Measurements from ENCODE around the gene CUEDC1. TPM values are rescaled to one million over a fixed set of nuclear protein-coding genes. Genes with fewer than 3 reads are reported as not detected.

Gene CUEDC1
- total and polyA plus RNA-seq, 2 of the 13 experiments (the other 11 are each of a cell fraction or from before 2014, with no cell fraction given), result 7.4 to 12.9 TPM

DNA sequence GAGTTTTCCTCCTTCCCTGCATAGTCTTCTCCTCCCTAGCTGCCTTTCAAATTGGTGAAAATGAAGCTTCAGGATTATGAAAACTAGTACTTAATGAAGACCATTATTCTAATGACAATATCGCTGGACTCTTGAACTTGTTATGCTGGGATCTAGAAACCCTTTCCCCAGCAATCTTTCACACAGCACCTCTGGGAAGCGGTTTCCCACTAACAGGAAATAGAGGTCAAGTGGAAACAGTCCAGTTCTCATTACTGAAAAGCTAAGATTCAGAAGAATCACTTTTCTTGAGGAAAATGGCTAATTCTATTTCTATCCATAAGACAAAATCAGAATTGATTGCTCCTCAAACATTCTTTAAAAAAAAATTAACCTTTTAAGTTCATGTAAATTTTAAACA, 34.8 kb upstream of the CUEDC1 start:
- H4K20me1 ChIP-seq (ENCODE audit: insufficient read depth, low read length), result peaks cover 9% of the 10 kb centered on the region
- H3K36me3 ChIP-seq (replicated peaks in 1 of 2; ENCODE audit: control insufficient read depth in 1 of 2, insufficient read depth in 2 of 2, low read length in 2 of 2), result no peaks in the 10 kb centered on the region
- peaks cover 82% of the 10 kb centered on the region for H3K4me1 ChIP-seq (ENCODE audit: insufficient read depth, low read length)
- BruUV-seq (replicated peaks), result no TSS peak
- H3K9me3 ChIP-seq (ENCODE audit: low read length), result no peaks in the 10 kb centered on the region
- H3K4me3 ChIP-seq (replicated peaks in 1 of 3; ENCODE audit: insufficient read depth in 1 of 3, low read depth in 2 of 3, low read length in 3 of 3), result no peak overlapping the region
- no peaks in the 10 kb centered on the region; a peak in 1 of 5 replicates for H3K27me3 ChIP-seq (ENCODE audit: control insufficient read depth in 1 of 2, insufficient read depth in 2 of 2, low read length in 2 of 2)
- H3K4me2 ChIP-seq (ENCODE audit: low read depth, low read length), result 0 out of 2 replicates have a peak overlapping the region, but pooled peaks have one; percentile 5
- peak overlapping the region; percentile 6 for H3K27ac ChIP-seq (ENCODE audit: extremely low read length, insufficient read depth, low read length)
- H2AFZ ChIP-seq (ENCODE audit: low read length), result no peak overlapping the region
- FAIRE-seq (no peak), DNase-seq (ENCODE audit: low spot score) (no peak), ATAC-seq (no peak)
- intact Hi-C loops (cut with micrococcal nuclease; ENCODE audit: unreplicated experiment) (no loop called here), in situ Hi-C loops (cut with HindIII; ENCODE audit: extremely low pct_ligation_motif_present, low pct_unique_long_range_greater_than_20kb) (no loop called here)
- TF ChIP-seq NCOR1 (IDR thresholded peaks at IDR 0.05; ENCODE audit: borderline replicate concordance, low read length) (0 out of 2 replicates have a peak, but pooled peaks have one; percentile 20), KDM5B (CRISPR knock-in tag; IDR thresholded peaks at IDR 0.05; ENCODE audit: borderline replicate concordance) (no peak)
- peaks cover 24% of the 10 kb centered on the region for H3K79me2 ChIP-seq (ENCODE audit: insufficient read depth, low read length)
- WGBS (ENCODE audit: low lambda C conversion rate), result 71% methylated on average over 2 of the region's 2 CpGs
- CTCF ChIA-PET (ENCODE audit: low intra/inter-chr PET ratio, low total read pairs), result no interaction called here
- H3K9ac ChIP-seq (ENCODE audit: insufficient read depth, low read depth, low read length), result no peak overlapping the region; the same call in 1 of the 2 replicates
- POLR2A ChIA-PET, result interaction anchor here (0.9 to 14.7 kb wide), 10 partner anchors 9 to 139 kb away, joined by 3 to 173 read pairs (median 6); partner anchors contain the start of genes CUEDC1, DYNLL2 and SRSF1

DNA sequence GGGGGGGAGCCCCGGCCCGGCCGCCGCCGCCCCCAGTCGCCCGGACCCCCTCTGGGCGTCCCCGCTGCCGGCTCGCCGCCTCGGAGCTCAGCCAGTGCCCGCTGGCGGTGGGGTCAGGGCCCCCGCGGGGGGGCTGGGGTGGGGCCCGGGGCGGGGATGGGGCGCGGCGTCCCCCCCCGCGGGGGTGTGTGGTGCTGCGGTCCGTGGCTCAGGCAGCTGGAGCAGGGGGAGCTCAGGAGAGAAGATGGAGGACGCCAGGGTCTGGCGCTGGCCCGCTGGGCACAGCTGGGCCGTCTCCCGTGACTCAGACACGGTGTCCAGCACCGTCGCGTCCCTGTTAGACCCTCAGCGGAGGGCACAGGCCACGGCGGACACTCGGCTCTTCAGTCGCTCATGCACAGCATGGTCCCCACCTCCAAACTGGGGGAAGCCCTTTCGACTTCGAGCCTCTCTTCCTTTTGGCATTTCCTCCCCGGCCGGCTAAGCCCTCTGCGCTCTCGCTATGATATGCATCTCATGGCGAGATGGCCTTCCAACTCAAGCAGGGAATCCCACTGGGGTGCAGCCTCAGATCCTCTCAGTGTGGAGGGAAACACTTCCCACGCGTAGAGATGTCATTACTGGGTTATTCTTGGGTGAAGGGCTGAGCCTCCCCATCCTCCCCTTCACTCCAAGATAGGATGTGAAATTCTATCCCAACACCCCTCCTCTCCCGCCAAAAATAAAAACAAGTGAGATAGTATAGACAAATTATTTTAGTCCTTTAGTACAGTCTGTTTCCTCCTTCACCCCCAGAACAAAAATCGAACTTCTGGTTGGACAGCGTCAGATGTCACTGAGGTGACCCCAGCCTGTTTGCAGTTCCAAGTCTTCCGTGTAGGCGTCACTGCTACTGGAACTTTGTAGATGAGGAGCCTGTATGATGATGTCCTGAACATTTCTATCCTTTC, 33.4 kb upstream of the CUEDC1 start:
- H3K4me2 ChIP-seq (ENCODE audit: low read depth, low read length), result peak overlapping the region; percentile 94
- no peaks in the 10 kb centered on the region for H3K36me3 ChIP-seq (replicated peaks in 1 of 2; ENCODE audit: control insufficient read depth in 1 of 2, insufficient read depth in 2 of 2, low read length in 2 of 2)
- peak overlapping the region; percentile 71 to 95 (median 83) for H3K4me3 ChIP-seq (replicated peaks in 1 of 3; ENCODE audit: insufficient read depth in 1 of 3, low read depth in 2 of 3, low read length in 3 of 3)
- intact Hi-C loops (cut with micrococcal nuclease; ENCODE audit: unreplicated experiment) (loop anchor here (1.0 to 2.0 kb wide), 2 partner anchors 53 to 114 kb away; no protein-coding TSS in a partner anchor), in situ Hi-C loops (cut with HindIII; ENCODE audit: extremely low pct_ligation_motif_present, low pct_unique_long_range_greater_than_20kb) (no loop called here)
- peak; percentile 75 for ATAC-seq
- peak overlapping the region; percentile 80 for H3K27ac ChIP-seq (ENCODE audit: extremely low read length, insufficient read depth, low read length)
- 2% methylated on average over 22 of the region's 54 CpGs for WGBS (ENCODE audit: low lambda C conversion rate)
- H3K9me3 ChIP-seq (ENCODE audit: low read length), result no peaks in the 10 kb centered on the region
- peaks cover 23% of the 10 kb centered on the region for H4K20me1 ChIP-seq (ENCODE audit: insufficient read depth, low read length)
- CTCF ChIA-PET (ENCODE audit: low intra/inter-chr PET ratio, low total read pairs), result no interaction called here
- no peak overlapping the region for H2AFZ ChIP-seq (ENCODE audit: low read length)
- peak; percentile 21 for FAIRE-seq
- H3K79me2 ChIP-seq (ENCODE audit: insufficient read depth, low read length), result peaks cover 39% of the 10 kb centered on the region
- H3K4me1 ChIP-seq (ENCODE audit: insufficient read depth, low read length), result peaks cover 82% of the 10 kb centered on the region
- H3K9ac ChIP-seq (ENCODE audit: insufficient read depth, low read depth, low read length), result peak overlapping the region; percentile 94
- no TSS peak for BruUV-seq (replicated peaks)
- peak; percentile 78 for DNase-seq (ENCODE audit: low spot score)
- POLR2A ChIA-PET, result interaction anchor here (0.6 to 14.7 kb wide), 15 partner anchors 10 to 138 kb away, joined by 3 to 173 read pairs (median 7); partner anchors contain the start of gene SRSF1
- H3K27me3 ChIP-seq (ENCODE audit: control insufficient read depth in 1 of 2, insufficient read depth in 2 of 2, low read length in 2 of 2), result no peaks in the 10 kb centered on the region; a peak in 1 of 5 replicates
- TF ChIP-seq SPEN (CRISPR knock-in tag; IDR thresholded peaks at IDR 0.05; ENCODE audit: low read depth), result peak; percentile 74
- TF ChIP-seq, protein P1, sequence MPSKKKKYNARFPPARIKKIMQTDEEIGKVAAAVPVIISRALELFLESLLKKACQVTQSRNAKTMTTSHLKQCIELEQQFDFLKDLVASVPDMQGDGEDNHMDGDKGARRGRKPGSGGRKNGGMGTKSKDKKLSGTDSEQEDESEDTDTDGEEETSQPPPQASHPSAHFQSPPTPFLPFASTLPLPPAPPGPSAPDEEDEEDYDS (CRISPR knock-in tag; IDR thresholded peaks at IDR 0.05), result no peak
- no peak for TF ChIP-seq ATF7 (IDR thresholded peaks at IDR 0.05)
- no peak for TF ChIP-seq ATF7 (CRISPR knock-in tag; IDR thresholded peaks at IDR 0.05)
- TF ChIP-seq SAFB2 (CRISPR knock-in tag; IDR thresholded peaks at IDR 0.05; ENCODE audit: borderline replicate concordance, low read depth), result peak; percentile 94
- no peak; the same call in 1 of the 2 replicates for TF ChIP-seq ZNF335 (CRISPR knock-in tag; IDR thresholded peaks at IDR 0.05)
- no peak for TF ChIP-seq MTA3 (CRISPR knock-in tag; IDR thresholded peaks at IDR 0.05)
- no peak for TF ChIP-seq ZNF136 (CRISPR knock-in tag; IDR thresholded peaks at IDR 0.05; ENCODE audit: low read depth)
- TF ChIP-seq, protein P2, sequence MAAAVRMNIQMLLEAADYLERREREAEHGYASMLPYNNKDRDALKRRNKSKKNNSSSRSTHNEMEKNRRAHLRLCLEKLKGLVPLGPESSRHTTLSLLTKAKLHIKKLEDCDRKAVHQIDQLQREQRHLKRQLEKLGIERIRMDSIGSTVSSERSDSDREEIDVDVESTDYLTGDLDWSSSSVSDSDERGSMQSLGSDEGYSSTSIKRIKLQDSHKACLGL (CRISPR knock-in tag; IDR thresholded peaks at IDR 0.05), result peak; percentile 62; the same call in 1 of the 2 replicates
- TF ChIP-seq, protein P3, sequence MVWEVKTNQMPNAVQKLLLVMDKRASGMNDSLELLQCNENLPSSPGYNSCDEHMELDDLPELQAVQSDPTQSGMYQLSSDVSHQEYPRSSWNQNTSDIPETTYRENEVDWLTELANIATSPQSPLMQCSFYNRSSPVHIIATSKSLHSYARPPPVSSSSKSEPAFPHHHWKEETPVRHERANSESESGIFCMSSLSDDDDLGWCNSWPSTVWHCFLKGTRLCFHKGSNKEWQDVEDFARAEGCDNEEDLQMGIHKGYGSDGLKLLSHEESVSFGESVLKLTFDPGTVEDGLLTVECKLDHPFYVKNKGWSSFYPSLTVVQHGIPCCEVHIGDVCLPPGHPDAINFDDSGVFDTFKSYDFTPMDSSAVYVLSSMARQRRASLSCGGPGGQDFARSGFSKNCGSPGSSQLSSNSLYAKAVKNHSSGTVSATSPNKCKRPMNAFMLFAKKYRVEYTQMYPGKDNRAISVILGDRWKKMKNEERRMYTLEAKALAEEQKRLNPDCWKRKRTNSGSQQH (CRISPR knock-in tag; IDR thresholded peaks at IDR 0.05; ENCODE audit: low read depth), result 0 out of 2 replicates have a peak, but pooled peaks have one; percentile 50
- TF ChIP-seq ZNF337 (CRISPR knock-in tag; IDR thresholded peaks at IDR 0.05; ENCODE audit: borderline replicate concordance, low read depth), result no peak
- TF ChIP-seq ZNF598 (CRISPR knock-in tag; IDR thresholded peaks at IDR 0.05; ENCODE audit: borderline replicate concordance), result 0 out of 2 replicates have a peak, but pooled peaks have one; percentile 24

All from HepG2 (cell line).